SK-N-SH (cell line): ENCODE results near the gene TDRD1. TPM values are rescaled to one million over a fixed set of nuclear protein-coding genes. Genes with fewer than 3 reads are reported as not detected.

Experiments used
- CTCF ChIA-PET: fragments of 300-600, 350-600 bp; formaldehyde crosslinking; extraction: SDS; loops from one replicate; lab custom pipeline; 2021; lab: Yijun Ruan, JAX
- POLR2A ChIA-PET: fragments of 350-600 bp; sonication (Branson Sonifier 250); formaldehyde crosslinking; extraction: SDS; loops from one replicate; lab custom pipeline; 2020; ENCODE audit warnings: antibody characterized with exemption, inconsistent platforms; lab: Yijun Ruan, JAX
- DNase-seq: peaks from one replicate; pipeline ENCODE4 v3.0.0; 2012
- H2AFZ ChIP-seq: fragments of 200-600 bp; sonication (generic); 2 replicates; pipeline ENCODE4 v1.8.1; 2016; ENCODE audit warnings: antibody characterized with exemption, mild to moderate bottlenecking, low read depth
- H3F3A ChIP-seq: fragments of 200-600 bp; sonication (generic); replicated peaks from 2 replicates; pipeline ENCODE3; 2016; ENCODE audit warnings: antibody characterized with exemption, mild to moderate bottlenecking; ENCODE audit not compliant: insufficient read depth
- H3K27ac ChIP-seq, 2 experiments: fragments of 200-500 bp in 1 of 2; fragments of 200-600 bp in 1 of 2; sonication (Bioruptor generic) in 1 of 2; sonication (generic), shearing (Covaris generic) in 1 of 2; 2 replicates each; pipeline versions ENCODE4 v1.5.1 to v1.6.1; 2014 to 2016; ENCODE audit warnings: low read depth in 2 of 2, inconsistent platforms in 1 of 2, low read length in 1 of 2, mild to moderate bottlenecking in 1 of 2, mixed read lengths in 1 of 2
- H3K27me3 ChIP-seq: fragments of 200-600 bp; sonication (generic), shearing (Covaris generic); 2 replicates; pipeline ENCODE4 v1.6.1; 2016; ENCODE audit warnings: mixed run types; ENCODE audit not compliant: insufficient read depth
- H3K36me3 ChIP-seq, 2 experiments: fragments of 200-500 bp in 1 of 2; fragments of 200-600 bp in 1 of 2; sonication (Bioruptor generic) in 1 of 2; sonication (generic) in 1 of 2; replicated peaks in 1 of 2; 2 replicates each; pipeline versions ENCODE3 to v1.5.1; 2014 to 2016; ENCODE audit warnings: low read length in 1 of 2, mild to moderate bottlenecking in 1 of 2; ENCODE audit not compliant: insufficient read depth in 2 of 2, control insufficient read depth in 1 of 2
- H3K4me1 ChIP-seq, 2 experiments: fragments of 200-500 bp in 1 of 2; fragments of 200-600 bp in 1 of 2; sonication (Bioruptor generic) in 1 of 2; sonication (generic), shearing (Covaris generic) in 1 of 2; 2 replicates each; pipeline versions ENCODE4 v1.5.1 to v1.6.1; 2014 to 2016; ENCODE audit warnings: low read depth in 1 of 2, low read length in 1 of 2, mixed run types in 1 of 2; ENCODE audit not compliant: insufficient read depth in 2 of 2, control insufficient read depth in 1 of 2
- H3K4me2 ChIP-seq: fragments of 200-600 bp; sonication (generic), shearing (Covaris generic); 2 replicates; pipeline ENCODE4 v1.6.1; 2017; ENCODE audit warnings: mixed run types
- H3K4me3 ChIP-seq, 2 experiments: fragments of 200-500 bp in 1 of 2; fragments of 200-600 bp in 1 of 2; sonication (Bioruptor generic) in 1 of 2; sonication (generic), shearing (Covaris generic) in 1 of 2; 2 replicates each; pipeline versions ENCODE4 v1.5.1 to v1.8.1; 2014 to 2016; ENCODE audit warnings: low read depth in 2 of 2, inconsistent platforms in 1 of 2, low read length in 1 of 2, mild to moderate bottlenecking in 1 of 2, mixed read lengths in 1 of 2, moderate library complexity in 1 of 2
- H3K79me2 ChIP-seq: fragments of 200-600 bp; sonication (generic); 2 replicates; pipeline ENCODE4 v1.8.1; 2017; ENCODE audit warnings: mild to moderate bottlenecking; ENCODE audit not compliant: insufficient read depth
- H3K9ac ChIP-seq: fragments of 200-600 bp; sonication (generic); 2 replicates; pipeline ENCODE4 v1.6.1; 2017; ENCODE audit warnings: mixed run types
- H3K9me2 ChIP-seq: fragments of 200-600 bp; sonication (generic); 2 replicates; pipeline ENCODE4 v1.6.1; 2017; ENCODE audit warnings: mixed run types
- H3K9me3 ChIP-seq: fragments of 200-600 bp; sonication (generic); 2 replicates; pipeline ENCODE4 v1.6.1; 2017; ENCODE audit warnings: mixed run types, mild to moderate bottlenecking, moderate library complexity
- H4K20me1 ChIP-seq: fragments of 200-600 bp; sonication (generic); 2 replicates; pipeline ENCODE4 v1.6.1; 2017; ENCODE audit warnings: mild to moderate bottlenecking, mixed run types; ENCODE audit not compliant: insufficient read depth
- CTCF ChIP-seq: fragments of 200-600 bp; sonication (generic); IDR thresholded peaks from 2 replicates; pipeline ENCODE4 v1.6.1; 2017; ENCODE audit warnings: antibody characterized with exemption, mild to moderate bottlenecking, moderate library complexity
- EP300 ChIP-seq, 2 experiments: IDR thresholded peaks; 2 replicates each; pipeline versions ENCODE4 v1.4.0 to v1.6.1; 2012; ENCODE audit warnings: borderline replicate concordance in 1 of 2, low read depth in 1 of 2, low read length in 1 of 2
- EZH2phosphoT487 ChIP-seq: fragments of 200-600 bp; sonication (generic); IDR thresholded peaks from 2 replicates; pipeline ENCODE4 v1.6.1; 2017; ENCODE audit warnings: low read depth, mixed run types, mild to moderate bottlenecking, antibody characterized with exemption, moderate library complexity, borderline replicate concordance
- FOSL2 ChIP-seq: IDR thresholded peaks from 2 replicates; pipeline ENCODE4 v1.4.0; 2012; ENCODE audit warnings: low read depth, mild to moderate bottlenecking, moderate library complexity, borderline replicate concordance
- FOXJ3 ChIP-seq: sonication (generic); formaldehyde crosslinking; IDR thresholded peaks from 2 replicates; pipeline ENCODE4 v1.5.1; 2020; ENCODE audit warnings: mild to moderate bottlenecking, missing genetic modification reagents
- JUND ChIP-seq: IDR thresholded peaks from 2 replicates; pipeline ENCODE4 v1.4.0; 2012
- MEF2A ChIP-seq: IDR thresholded peaks from 2 replicates; pipeline ENCODE4 v1.4.0; 2012; ENCODE audit warnings: low read depth, borderline replicate concordance
- MXI1 ChIP-seq: IDR thresholded peaks from 2 replicates; pipeline ENCODE4 v1.6.1; 2012; ENCODE audit warnings: mild to moderate bottlenecking, low read depth, low read length, improper control_type of control experiment
- REST ChIP-seq: IDR thresholded peaks from 2 replicates; pipeline ENCODE4 v1.6.1; 2012; ENCODE audit warnings: mild to moderate bottlenecking, low read depth, low read length, moderate library complexity
- RFX5 ChIP-seq: IDR thresholded peaks from 2 replicates; pipeline ENCODE4 v1.6.1; 2012; ENCODE audit warnings: mild to moderate bottlenecking, improper control_type of control experiment, low read length
- USF1 ChIP-seq: IDR thresholded peaks from 2 replicates; pipeline ENCODE4 v1.4.0; 2012; ENCODE audit warnings: low read depth, borderline replicate concordance
- ZBTB33 ChIP-seq: IDR thresholded peaks from 2 replicates; pipeline ENCODE4 v1.4.0; 2012; ENCODE audit warnings: low read depth, borderline replicate concordance
- WGBS: methylation state at CpG from one replicate; pipeline ENCODE4 v1.1.6; 2017; ENCODE audit warnings: low lambda C conversion rate; 5-methylcytosine and 5-hydroxymethylcytosine counted together
- polyA plus RNA-seq, 3 experiments: library from polyadenylated mRNA; depleted of rRNA; stranded (reverse); fragments of >200 nt; gene quantifications; 2 replicates each; pipeline ENCODE4 v1.2.3, GENCODE V29; 2012
- TF ChIP-seq, protein P1 (sequence below): fragments of 150-350 bp; IDR thresholded peaks from 2 replicates; pipeline ENCODE4 v1.6.1; 2016; ENCODE audit warnings: mild to moderate bottlenecking, low read depth, low read length
- TF ChIP-seq, protein P2 (sequence below): IDR thresholded peaks from 2 replicates; pipeline ENCODE4; 2012

TDRD1 gene
- polyA plus RNA-seq, 1 of the 3 experiments (the other 2 are of a cell fraction): not detected

DNA sequence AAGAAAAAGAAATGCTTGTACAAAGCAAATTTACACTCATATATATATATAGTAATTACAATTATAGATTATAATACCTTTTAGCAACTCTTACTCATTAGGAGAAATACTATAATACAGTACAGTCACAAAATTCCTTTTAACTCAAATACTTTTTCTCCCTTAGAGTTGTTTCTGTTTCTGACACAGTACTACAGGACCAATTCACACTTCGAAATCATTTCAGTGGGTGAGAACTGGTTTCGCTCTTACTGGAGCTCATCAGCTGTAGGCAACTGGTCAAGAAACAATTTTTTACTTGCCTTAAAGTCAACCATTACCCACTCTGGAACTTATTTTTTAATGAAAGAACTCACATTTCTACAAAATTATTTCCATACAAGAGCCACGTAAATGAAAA lies 11.2 kb upstream of the TDRD1 start:
- 95% methylated on average over 3 of the region's 3 CpGs for WGBS
- ChIA-PET POLR2A (no interaction called here), CTCF (no interaction called here)
- Histone ChIP-seq H2AFZ (no peak overlapping the region), H3K4me1 (peaks cover 0 to 4% of the 10 kb centered on the region in 2 experiments; a peak in 2 of 4 replicates), H4K20me1 (no peaks in the 10 kb centered on the region), H3K79me2 (peaks cover 75% of the 10 kb centered on the region; the same call in 1 of the 2 replicates), H3F3A (no peaks in the 10 kb centered on the region), H3K9ac (no peak overlapping the region), H3K27me3 (no peaks in the 10 kb centered on the region), H3K9me3 (no peaks in the 10 kb centered on the region), H3K4me3 (no peak overlapping the region), H3K4me2 (no peak overlapping the region), H3K27ac (no peak overlapping the region), H3K36me3 (peaks cover 0 to 8% of the 10 kb centered on the region in 2 experiments), H3K9me2 (no peaks in the 10 kb centered on the region)
- TF ChIP-seq MXI1: no peak
- TF ChIP-seq RFX5: no peak
- no peak for TF ChIP-seq FOSL2
- TF ChIP-seq CTCF: no peak
- no peak for DNase-seq

DNA sequence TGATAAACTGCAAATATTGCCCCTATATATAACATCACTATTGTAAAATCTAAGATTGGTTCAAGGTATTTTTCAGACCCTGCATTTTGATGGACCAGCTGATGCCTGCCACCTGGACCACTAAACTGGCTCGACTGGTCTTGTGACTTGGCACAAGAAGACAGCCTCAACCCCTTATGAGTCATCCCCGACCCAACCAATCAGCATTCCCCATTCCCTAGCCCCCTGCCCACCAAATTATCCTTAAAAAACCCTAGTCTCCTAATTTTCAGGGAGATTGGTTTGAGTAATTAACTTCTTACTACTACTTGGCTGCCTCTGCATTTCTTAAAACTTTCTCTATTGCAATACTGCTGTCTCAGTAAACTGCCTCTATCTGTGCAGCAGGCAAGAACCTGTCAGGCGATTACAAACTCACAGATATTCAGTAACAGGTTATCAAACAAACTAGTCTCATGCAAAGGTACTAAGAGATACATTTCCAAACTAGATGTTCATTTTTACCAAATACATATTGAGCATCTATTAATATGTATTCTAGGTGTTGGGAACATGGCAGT lies 10.6 kb upstream of the TDRD1 start:
- Histone ChIP-seq H3K4me3 (no peak overlapping the region), H3K4me2 (no peak overlapping the region), H3F3A (no peaks in the 10 kb centered on the region), H3K9me3 (no peaks in the 10 kb centered on the region), H3K27ac (no peak overlapping the region), H3K36me3 (peaks cover 0 to 8% of the 10 kb centered on the region in 2 experiments), H3K9me2 (no peaks in the 10 kb centered on the region), H3K4me1 (peaks cover 0 to 4% of the 10 kb centered on the region in 2 experiments; a peak in 2 of 4 replicates), H3K27me3 (no peaks in the 10 kb centered on the region), H3K79me2 (peaks cover 80% of the 10 kb centered on the region; the same call in 1 of the 2 replicates), H4K20me1 (no peaks in the 10 kb centered on the region), H2AFZ (no peak overlapping the region), H3K9ac (no peak overlapping the region)
- ChIA-PET CTCF (no interaction called here), POLR2A (no interaction called here)
- no peak for DNase-seq
- TF ChIP-seq MEF2A: no peak
- TF ChIP-seq EZH2phosphoT487: no peak
- TF ChIP-seq, protein P1, sequence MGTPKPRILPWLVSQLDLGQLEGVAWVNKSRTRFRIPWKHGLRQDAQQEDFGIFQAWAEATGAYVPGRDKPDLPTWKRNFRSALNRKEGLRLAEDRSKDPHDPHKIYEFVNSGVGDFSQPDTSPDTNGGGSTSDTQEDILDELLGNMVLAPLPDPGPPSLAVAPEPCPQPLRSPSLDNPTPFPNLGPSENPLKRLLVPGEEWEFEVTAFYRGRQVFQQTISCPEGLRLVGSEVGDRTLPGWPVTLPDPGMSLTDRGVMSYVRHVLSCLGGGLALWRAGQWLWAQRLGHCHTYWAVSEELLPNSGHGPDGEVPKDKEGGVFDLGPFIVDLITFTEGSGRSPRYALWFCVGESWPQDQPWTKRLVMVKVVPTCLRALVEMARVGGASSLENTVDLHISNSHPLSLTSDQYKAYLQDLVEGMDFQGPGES: no peak
- TF ChIP-seq, protein P2, sequence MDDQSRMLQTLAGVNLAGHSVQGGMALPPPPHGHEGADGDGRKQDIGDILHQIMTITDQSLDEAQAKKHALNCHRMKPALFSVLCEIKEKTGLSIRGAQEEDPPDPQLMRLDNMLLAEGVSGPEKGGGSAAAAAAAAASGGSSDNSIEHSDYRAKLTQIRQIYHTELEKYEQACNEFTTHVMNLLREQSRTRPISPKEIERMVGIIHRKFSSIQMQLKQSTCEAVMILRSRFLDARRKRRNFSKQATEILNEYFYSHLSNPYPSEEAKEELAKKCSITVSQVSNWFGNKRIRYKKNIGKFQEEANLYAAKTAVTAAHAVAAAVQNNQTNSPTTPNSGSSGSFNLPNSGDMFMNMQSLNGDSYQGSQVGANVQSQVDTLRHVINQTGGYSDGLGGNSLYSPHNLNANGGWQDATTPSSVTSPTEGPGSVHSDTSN: no peak
- TF ChIP-seq FOXJ3 (CRISPR knock-in tag): no peak
- no peak for TF ChIP-seq REST
- TF ChIP-seq USF1: no peak
- TF ChIP-seq ZBTB33: no peak
- no peak for TF ChIP-seq RFX5
- no peak for TF ChIP-seq EP300 (IDR thresholded peaks at IDR 0.05; ENCODE audit: borderline replicate concordance in 1 of 2, low read depth in 1 of 2, low read length in 1 of 2)
- no peak for TF ChIP-seq JUND
- WGBS: 88% methylated on average over 3 of the region's 3 CpGs
